Brain microvascular endothelial cell (primary cell): ENCODE results near the gene C12orf57.

Experiments
- DNase-seq: peaks from one replicate; pipeline ENCODE4 v3.0.0-alpha.2; 2020
- H3K27ac ChIP-seq: fragments of 250-450 bp; sonication (Bioruptor Pico); 2 replicates; pipeline ENCODE4 v1.5.1; 2020; ENCODE audit warnings: mild to moderate bottlenecking, moderate library complexity
- H3K27me3 ChIP-seq: fragments of 250-450 bp; sonication (Bioruptor Pico); replicated peaks from 2 replicates; pipeline ENCODE4 v1.5.1; 2020; ENCODE audit warnings: mild to moderate bottlenecking
- H3K36me3 ChIP-seq: fragments of 250-450 bp; sonication (Bioruptor Pico); replicated peaks from 2 replicates; pipeline ENCODE4 v1.5.1; 2020; ENCODE audit warnings: mild to moderate bottlenecking
- H3K4me3 ChIP-seq: 2 replicates; pipeline ENCODE4 v1.5.1; 2011; ENCODE audit warnings: low read depth, mild to moderate bottlenecking, control low read depth, low read length, moderate library complexity
- CTCF ChIP-seq: IDR thresholded peaks from 2 replicates; pipeline ENCODE4 v1.5.1; 2011; ENCODE audit warnings: low read depth, mild to moderate bottlenecking, moderate library complexity, low read length, control low read depth, inconsistent platforms; ENCODE audit errors: missing control alignments
- in situ Hi-C: cut with HindIII; loops from 2 replicates; pipeline ENCODE4 v1.10.0; 2017; ENCODE audit warnings: low sequenced_read_pairs, low pct_ligation_motif_present

C12orf57 gene

GRCh38 chr12:6912164-6912935 is 31.5 kb upstream of the C12orf57 start:
- Histone ChIP-seq H3K4me3 (no peak overlapping the region), H3K27me3 (no peaks in the 10 kb centered on the region), H3K27ac (no peak overlapping the region), H3K36me3 (no peaks in the 10 kb centered on the region)
- no peak for TF ChIP-seq CTCF
- in situ Hi-C loops: no loop called here
- no peak for DNase-seq

GRCh38 chr12:6914246-6914946 is 29.4 kb upstream of the C12orf57 start, which contains the start of gene ENO2:
Gene ENO2 (plus strand): TSS chr12:6914580. CDS start chr12:6915833, 1,253 bp downstream.
- Histone ChIP-seq H3K27me3 (no peaks in the 10 kb centered on the region), H3K4me3 (peak within 1 kb of the TSS; percentile 67), H3K36me3 (no peaks in the 10 kb centered on the region), H3K27ac (no peak within 1 kb of the TSS)
- in situ Hi-C loops: no loop called here
- DNase-seq: peak; percentile 27
- TF ChIP-seq CTCF: no peak

GRCh38 chr12:6914947-6915788 is 28.7 kb upstream of the C12orf57 start:
- Histone ChIP-seq H3K36me3 (no peaks in the 10 kb centered on the region), H3K27ac (no peak overlapping the region), H3K27me3 (no peaks in the 10 kb centered on the region), H3K4me3 (peak overlapping the region; percentile 67)
- no peak for DNase-seq
- in situ Hi-C loops: no loop called here
- TF ChIP-seq CTCF: no peak

- Histone ChIP-seq H3K27ac (no peak overlapping the region), H3K27me3 (no peaks in the 10 kb centered on the region), H3K36me3 (no peaks in the 10 kb centered on the region), H3K4me3 (no peak overlapping the region)
- DNase-seq: no peak
- no peak for TF ChIP-seq CTCF
- in situ Hi-C loops: no loop called here
Observed at GRCh38 chr12:6915789-6916285, 28.0 kb upstream of the C12orf57 start.

- Histone ChIP-seq H3K27ac (no peak overlapping the region), H3K36me3 (no peaks in the 10 kb centered on the region), H3K4me3 (no peak overlapping the region), H3K27me3 (no peaks in the 10 kb centered on the region)
- no peak for DNase-seq
- in situ Hi-C loops: no loop called here
- TF ChIP-seq CTCF: no peak
Observed at GRCh38 chr12:6916426-6917200, 27.2 kb upstream of the C12orf57 start.
